Stimulated activated CD4-positive, alpha-beta T cell treated with anti-CD3 and anti-CD28 coated beads, Interleukin-4, amount 100 ng/mL, for 1 hour (primary cell): ENCODE measurements around the gene B4GALT5.
A peak's percentile ranks its signal among the peaks of the same experiment; 100 is the strongest.
"Not testable (repeated sequence)": the region's sequence is repeated elsewhere in the genome, so short reads cannot be mapped to it uniquely, and the experiment has no call there.

Experiments
- DNase-seq: peaks from one replicate; pipeline ENCODE4 v3.0.0-alpha.2; 2020

B4GALT5 gene

GRCh38 chr20:49622243-49622642 is 91.4 kb downstream of the B4GALT5 start:
- no peak for DNase-seq

- no peak for DNase-seq
Observed at GRCh38 chr20:49620364-49621240, 93.1 kb downstream of the B4GALT5 start.

GRCh38 chr20:49619113-49620048 is 94.3 kb downstream of the B4GALT5 start:
- DNase-seq: no peak

- DNase-seq: no peak
Observed at GRCh38 chr20:49618289-49618688, 95.4 kb downstream of the B4GALT5 start.

- DNase-seq: not testable (repeated sequence)
Observed at GRCh38 chr20:49617394-49617793, 96.3 kb downstream of the B4GALT5 start.

- no peak for DNase-seq
Observed at GRCh38 chr20:49616154-49617007, 97.3 kb downstream of the B4GALT5 start.

GRCh38 chr20:49615401-49616153 is 98.1 kb downstream of the B4GALT5 start:
- no peak for DNase-seq

GRCh38 chr20:49615051-49615400 is 98.7 kb downstream of the B4GALT5 start:
- not testable (repeated sequence) for DNase-seq

- DNase-seq: no peak
Observed at GRCh38 chr20:49614338-49615050, 99.2 kb downstream of the B4GALT5 start.

- DNase-seq: no peak
Observed at GRCh38 chr20:49612127-49612738, 101.4 kb downstream of the B4GALT5 start.

- DNase-seq: not testable (repeated sequence)
Observed at GRCh38 chr20:49611539-49612126, 102.0 kb downstream of the B4GALT5 start.

GRCh38 chr20:49610691-49611538 is 102.8 kb downstream of the B4GALT5 start:
- DNase-seq: peak; percentile 75

- DNase-seq: peak; percentile 76
Observed at GRCh38 chr20:49608752-49609670, 104.7 kb downstream of the B4GALT5 start.

- no peak for DNase-seq
Observed at GRCh38 chr20:49607568-49607967, 106.1 kb downstream of the B4GALT5 start.

- no peak for DNase-seq
Observed at GRCh38 chr20:49603209-49603627, 110.5 kb downstream of the B4GALT5 start.

- DNase-seq: no peak
Observed at GRCh38 chr20:49602345-49603208, 111.1 kb downstream of the B4GALT5 start.
